Measurements from ENCODE around the gene PMEPA1.

- TF ChIP-seq CTCF (conservative IDR thresholded peaks at IDR 0.05 in 1 of 2, IDR thresholded peaks at IDR 0.05 in 1 of 2; ENCODE audit: extremely low read depth in 1 of 2, insufficient read depth in 1 of 2, low read depth in 1 of 2, low read length in 2 of 2) (no peak), EZH2 (IDR thresholded peaks at IDR 0.05; ENCODE audit: borderline replicate concordance, low read length) (no peak)
Observed at GRCh38 chr20:57746201-57746600, 36.4 kb upstream of the PMEPA1 start.
